Body of pancreas (tissue), 4 donors: ENCODE data around the gene CHAC1. TPM values are rescaled to one million over a fixed set of nuclear protein-coding genes. Genes with fewer than 3 reads are reported as not detected.
A peak's percentile ranks its signal among the peaks of the same experiment; 100 is the strongest.

Source experiments
- ATAC-seq: fragments of 150-250 bp; one replicate; pipeline ENCODE4 v1.9.1; 2016
- DNase-seq, 4 donors: peaks; one replicate each; pipeline ENCODE4 v3.0.0-alpha.2; 2019
- H3K27ac ChIP-seq, 4 donors: fragments of 200-600 bp; sonication (generic); 1 replicate in 3 of 4; 2 replicates in 1 of 4; pipeline versions ENCODE4 v1.5.1 to v1.6.1; 2016 to 2019; ENCODE audit warnings: mild to moderate bottlenecking in 1 of 4, mixed read lengths in 1 of 4, moderate library complexity in 1 of 4
- H3K27me3 ChIP-seq, 2 donors: fragments of 200-600 bp; sonication (generic); one replicate each; pipeline ENCODE4 v1.6.0; 2016; ENCODE audit warnings: mild to moderate bottlenecking in 1 of 2
- H3K36me3 ChIP-seq, 2 donors: fragments of 200-600 bp; sonication (generic); replicated peaks in 1 of 2; 2 replicates each; pipeline ENCODE4 v1.5.1; 2016; ENCODE audit warnings: low read depth in 2 of 2; ENCODE audit not compliant: insufficient read depth in 1 of 2
- H3K4me1 ChIP-seq: fragments of 200-600 bp; sonication (generic); one replicate; pipeline ENCODE4 v1.6.0; 2016
- H3K4me3 ChIP-seq, 2 donors: fragments of 200-600 bp; sonication (generic); 1 replicate in 1 of 2; 2 replicates in 1 of 2; pipeline ENCODE4 v1.5.1; 2016 to 2019
- H3K9me3 ChIP-seq, 3 donors: fragments of 200-600 bp; sonication (generic); 1 replicate in 2 of 3; 2 replicates in 1 of 3; pipeline ENCODE4 v1.5.1; 2016
- CTCF ChIP-seq, 7 experiments: fragments of 450-650 bp in 4 of 7; fragments of 200-600 bp in 3 of 7; sonication (generic) in 3 of 7; IDR thresholded peaks; one replicate each; pipeline ENCODE4 v1.5.1; 2016 to 2019; ENCODE audit warnings: antibody characterized with exemption in 7 of 7
- POLR2A ChIP-seq, 3 donors: fragments of 450-650 bp; IDR thresholded peaks; one replicate each; pipeline ENCODE4 v1.6.1; 2016; ENCODE audit warnings: antibody characterized with exemption in 3 of 3, mild to moderate bottlenecking in 2 of 3
- WGBS, 2 donors: methylation state at CpG; one replicate each; pipeline ENCODE4 v1.1.5; 2017; 5-methylcytosine and 5-hydroxymethylcytosine counted together
- intact Hi-C: fragments of 100-400 bp; cut with DNase I; formaldehyde crosslinking; loops from one replicate; pipeline ENCODE4 v1.15.1; 2023
- total RNA-seq, 2 donors: library from RNA; depleted of rRNA; stranded (reverse); fragments of >200 nt; gene quantifications; one replicate each; pipeline ENCODE4 v1.1.0, GENCODE V29; 2016

The CHAC1 gene
- total RNA-seq, 2 donors from 2014 or later, result 4.0 to 4.7 TPM

- ATAC-seq (no peak), DNase-seq (peak; percentile 43 to 64 (median 52))
- TF ChIP-seq POLR2A (IDR thresholded peaks at IDR 0.05) (no peak), CTCF (IDR thresholded peaks at IDR 0.05) (no peak)
- no peaks in the 10 kb centered on the region for H3K27me3 ChIP-seq
- H3K36me3 ChIP-seq, result peaks cover 0 to 4% of the 10 kb centered on the region in 2 donors
- intact Hi-C loops, result no loop called here
- no peak overlapping the region for H3K4me3 ChIP-seq
- no peaks in the 10 kb centered on the region for H3K9me3 ChIP-seq
- peaks cover 36% of the 10 kb centered on the region for H3K4me1 ChIP-seq
- WGBS, 2 donors, result 28 to 47% methylated on average over 19 to 21 of the region's 22 CpGs
- H3K27ac ChIP-seq, result peak overlapping the region; percentile 86 to 92 (median 88)
These were observed 46.1 kb upstream of the CHAC1 start for GRCh38 chr15:40906991-40907802.

GRCh38 chr15:40908095-40908494, 45.2 kb upstream of the CHAC1 start:
- no peaks in the 10 kb centered on the region for H3K9me3 ChIP-seq
- H3K4me1 ChIP-seq, result peaks cover 36% of the 10 kb centered on the region
- H3K4me3 ChIP-seq, result no peak overlapping the region
- 56 to 65% methylated on average over 6 to 7 of the region's 7 CpGs for WGBS, 2 donors
- intact Hi-C loops, result no loop called here
- H3K36me3 ChIP-seq, result peaks cover 0 to under 1% of the 10 kb centered on the region in 2 donors
- ATAC-seq (no peak), DNase-seq (no peak)
- H3K27ac ChIP-seq, result no peak overlapping the region
- TF ChIP-seq POLR2A (IDR thresholded peaks at IDR 0.05) (no peak), CTCF (IDR thresholded peaks at IDR 0.05) (no peak)
- no peaks in the 10 kb centered on the region for H3K27me3 ChIP-seq

GRCh38 chr15:40909662-40910630, 43.3 kb upstream of the CHAC1 start:
- Histone ChIP-seq H3K27me3 (no peaks in the 10 kb centered on the region), H3K4me3 (no peak overlapping the region), H3K9me3 (no peaks in the 10 kb centered on the region), H3K36me3 (no peaks in the 10 kb centered on the region), H3K27ac (no peak overlapping the region), H3K4me1 (peaks cover 27% of the 10 kb centered on the region)
- 62 to 64% methylated on average over 16 to 17 of the region's 17 CpGs for WGBS, 2 donors
- TF ChIP-seq POLR2A (IDR thresholded peaks at IDR 0.05) (no peak), CTCF (IDR thresholded peaks at IDR 0.05) (no peak)
- peak; percentile 24 to 53 (median 40) for DNase-seq
- ATAC-seq, result no peak
- intact Hi-C loops, result no loop called here

- H3K4me3 ChIP-seq, result no peak overlapping the region
- DNase-seq (no peak), ATAC-seq (no peak)
- no peaks in the 10 kb centered on the region for H3K36me3 ChIP-seq
- H3K4me1 ChIP-seq, result peaks cover 20% of the 10 kb centered on the region
- no peak overlapping the region for H3K27ac ChIP-seq
- WGBS, 2 donors, result 77 to 85% methylated on average over 7 of the region's 7 CpGs
- intact Hi-C loops, result no loop called here
- H3K27me3 ChIP-seq, result no peaks in the 10 kb centered on the region
- no peak for TF ChIP-seq POLR2A (IDR thresholded peaks at IDR 0.05)
- no peaks in the 10 kb centered on the region for H3K9me3 ChIP-seq
These were observed 42.1 kb upstream of the CHAC1 start for GRCh38 chr15:40911141-40911540.

GRCh38 chr15:40911693-40912092, 41.6 kb upstream of the CHAC1 start:
- H3K36me3 ChIP-seq, result no peaks in the 10 kb centered on the region
- peaks cover 15% of the 10 kb centered on the region for H3K4me1 ChIP-seq
- no peaks in the 10 kb centered on the region for H3K27me3 ChIP-seq
- no peaks in the 10 kb centered on the region for H3K9me3 ChIP-seq
- ATAC-seq (no peak), DNase-seq (no peak)
- intact Hi-C loops, result no loop called here
- H3K27ac ChIP-seq, result no peak overlapping the region
- TF ChIP-seq CTCF (IDR thresholded peaks at IDR 0.05), result no peak
- WGBS, 2 donors, result 74 to 75% methylated on average over 2 of the region's 2 CpGs
- H3K4me3 ChIP-seq, result no peak overlapping the region
